HepG2 (cell line): ENCODE measurements around the gene EIF3M. TPM values are rescaled to one million over a fixed set of nuclear protein-coding genes. Genes with fewer than 3 reads are reported as not detected.
"Not testable (repeated sequence)": the region's sequence is repeated elsewhere in the genome, so short reads cannot be mapped to it uniquely, and the experiment has no call there.

Source experiments
- ATAC-seq: fragments of 200-7000 bp; cut with Tn5 transposase; 3 replicates; pipeline ENCODE4 v1.9.1; 2020; ENCODE audit warnings: mild to moderate bottlenecking, moderate library complexity
- BruUV-seq: library from RNA; stranded (reverse); fragments of 400-500 nt; replicated peaks from 2 replicates; lab custom pipeline; 2021; lab: Mats Ljungman, UMichigan
- CTCF ChIA-PET: fragments of 300-600 bp; formaldehyde crosslinking; extraction: SDS; loops from one replicate; lab custom pipeline; 2021; ENCODE audit warnings: low total read pairs, inconsistent platforms, low intra/inter-chr PET ratio; lab: Yijun Ruan, JAX
- POLR2A ChIA-PET: fragments of 350-600 bp; sonication (Branson Sonifier 250); formaldehyde crosslinking; loops from one replicate; lab custom pipeline; 2020; ENCODE audit warnings: antibody characterized with exemption, inconsistent platforms; lab: Yijun Ruan, JAX
- DNase-seq: peaks from one replicate; pipeline ENCODE4 v3.0.0-alpha.2; 2015; ENCODE audit warnings: low spot score
- FAIRE-seq: peaks from 3 replicates; lab custom pipeline; 2011; peaks lifted over from hg19 to GRCh38; lab: Jason Lieb, UNC
- H2AFZ ChIP-seq: one replicate; pipeline ENCODE4 v1.6.1; 2011; ENCODE audit warnings: low read length, inconsistent platforms
- H3K27ac ChIP-seq: fragments of 300-600 bp; 3 replicates; pipeline ENCODE4 v1.8.0; 2011; ENCODE audit warnings: mixed run types, mild to moderate bottlenecking, mixed read lengths, low read length, inconsistent platforms; ENCODE audit not compliant: insufficient read depth; ENCODE audit errors: extremely low read length
- H3K27me3 ChIP-seq, 2 experiments: fragments of 200-600 bp in 1 of 2; 2 replicates in 1 of 2; 3 replicates in 1 of 2; pipeline versions ENCODE4 v1.6.0 to v1.8.0; 2011; ENCODE audit warnings: low read length in 2 of 2, mild to moderate bottlenecking in 2 of 2, moderate library complexity in 2 of 2, inconsistent platforms in 1 of 2; ENCODE audit not compliant: insufficient read depth in 2 of 2, control insufficient read depth in 1 of 2
- H3K36me3 ChIP-seq, 2 experiments: fragments of 200-600 bp in 1 of 2; replicated peaks in 1 of 2; 2 replicates in 1 of 2; 3 replicates in 1 of 2; pipeline versions ENCODE4 v1.5.1 to v1.8.0; 2011; ENCODE audit warnings: low read length in 2 of 2, inconsistent platforms in 1 of 2; ENCODE audit not compliant: insufficient read depth in 2 of 2, control insufficient read depth in 1 of 2
- H3K4me1 ChIP-seq: 2 replicates; pipeline ENCODE4 v1.5.1; 2012; ENCODE audit warnings: low read length, inconsistent platforms; ENCODE audit not compliant: insufficient read depth
- H3K4me2 ChIP-seq: 2 replicates; pipeline ENCODE4 v1.6.0; 2011; ENCODE audit warnings: low read depth, low read length, inconsistent platforms
- H3K4me3 ChIP-seq, 3 experiments: fragments of 200-600 bp in 1 of 3; sonication (generic), shearing (Covaris generic) in 1 of 3; replicated peaks in 1 of 3; 2 replicates each; pipeline ENCODE4 v1.5.1; 2011 to 2016; ENCODE audit warnings: low read length in 3 of 3, inconsistent platforms in 2 of 3, low read depth in 2 of 3, mild to moderate bottlenecking in 2 of 3, control low read depth in 1 of 3, mixed read lengths in 1 of 3; ENCODE audit not compliant: insufficient read depth in 1 of 3
- H3K79me2 ChIP-seq: one replicate; pipeline ENCODE4 v1.6.1; 2011; ENCODE audit warnings: low read length, inconsistent platforms; ENCODE audit not compliant: insufficient read depth
- H3K9ac ChIP-seq: 2 replicates; pipeline ENCODE4 v1.6.0; 2011; ENCODE audit warnings: mild to moderate bottlenecking, low read depth, low read length, inconsistent platforms; ENCODE audit not compliant: insufficient read depth
- H3K9me3 ChIP-seq: 2 replicates; pipeline ENCODE4 v1.5.1; 2012; ENCODE audit warnings: mild to moderate bottlenecking, low read length
- H4K20me1 ChIP-seq: 2 replicates; pipeline ENCODE4 v1.6.0; 2011; ENCODE audit warnings: inconsistent platforms, mild to moderate bottlenecking, low read length, moderate library complexity; ENCODE audit not compliant: insufficient read depth
- RBFOX2 ChIP-seq: fragments of 200-400 bp; formaldehyde crosslinking; IDR thresholded peaks from 2 replicates; pipeline ENCODE4 v1.6.1; 2017; ENCODE audit warnings: low read depth, mild to moderate bottlenecking, low read length
- WGBS: methylation state at CpG from one replicate; pipeline ENCODE4 v1.1.6; 2017; ENCODE audit warnings: low lambda C conversion rate; 5-methylcytosine and 5-hydroxymethylcytosine counted together
- in situ Hi-C: cut with HindIII; loops from 2 replicates; pipeline ENCODE4 v1.10.0; 2017; ENCODE audit warnings: low pct_unique_long_range_greater_than_20kb; ENCODE audit not compliant: extremely low pct_ligation_motif_present
- intact Hi-C: fragments of 100-400 bp; cut with micrococcal nuclease; formaldehyde crosslinking; loops from one replicate; pipeline ENCODE4 v1.10.0; 2022; ENCODE audit not compliant: unreplicated experiment
- polyA plus RNA-seq, 8 experiments: library from polyadenylated mRNA; depleted of rRNA in 3 of 8; stranded (reverse) in 7 of 8; unstranded in 1 of 8; fragments of >200 nt; fragmentation: Illumina TruSeq in 4 of 8; extraction: Trizol in 4 of 8; gene quantifications; 2 replicates each; pipeline versions ENCODE4 v1.2.1 to v1.2.3, GENCODE V29; 2011 to 2016; ENCODE audit warnings: low read depth in 4 of 8, missing spikeins in 1 of 8, mixed read lengths in 1 of 8; ENCODE audit not compliant: insufficient read depth in 1 of 8
- total RNA-seq, 5 experiments: library from RNA; depleted of rRNA; stranded (reverse); fragments of >200 nt; fragmentation: Illumina TruSeq; extraction: Trizol; gene quantifications; 2 replicates each; pipeline ENCODE4 v1.2.3, GENCODE V29; 2016; ENCODE audit warnings: low read depth in 1 of 5
- TF ChIP-seq, protein P1 (sequence below), 2 experiments: fragments of 450-650 bp in 1 of 2; sonication (generic) in 1 of 2; formaldehyde crosslinking in 1 of 2; IDR thresholded peaks; 2 replicates each; pipeline versions ENCODE4 v1.6.1 to v1.8.0; 2016 to 2022; ENCODE audit warnings: antibody characterized with exemption in 1 of 2, mild to moderate bottlenecking in 1 of 2, missing genetic modification reagents in 1 of 2
- TF ChIP-seq, protein P2 (sequence below): sonication (generic); formaldehyde crosslinking; conservative IDR thresholded peaks from 2 replicates; pipeline ENCODE4 v1.4.0; 2020; ENCODE audit warnings: missing genetic modification reagents

The EIF3M gene
- total and polyA plus RNA-seq, 2 of the 13 experiments (the other 11 are each of a cell fraction or from before 2014, with no cell fraction given) = 279 to 389 TPM

DNA sequence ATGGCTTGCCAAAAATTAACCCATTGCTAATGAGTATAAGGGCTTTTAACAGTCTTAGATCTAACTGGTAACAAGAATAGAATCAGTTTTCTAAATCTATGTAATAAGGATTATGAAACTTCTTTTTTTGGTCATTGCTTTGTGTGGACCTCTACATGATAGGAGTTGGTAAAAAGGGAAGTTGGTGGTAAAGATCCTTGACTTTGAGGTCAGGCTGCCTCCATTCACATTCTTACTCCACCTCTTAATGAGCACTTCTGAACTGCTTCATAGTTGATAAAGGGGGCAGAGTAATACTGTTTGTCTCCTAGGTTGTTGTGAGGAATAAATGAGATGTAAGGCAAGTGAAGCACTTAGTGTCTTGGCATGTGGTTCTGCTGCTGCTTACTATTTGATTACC lies 10.6 kb downstream of the EIF3M start:
- no peak for FAIRE-seq
- peaks cover 20 to 66% of the 10 kb centered on the region in 2 experiments for H3K36me3 ChIP-seq
- no peaks in the 10 kb centered on the region for H3K9me3 ChIP-seq
- TF ChIP-seq RBFOX2 = 0 out of 2 replicates have a peak, but pooled peaks have one; percentile 17
- TF ChIP-seq, protein P1, sequence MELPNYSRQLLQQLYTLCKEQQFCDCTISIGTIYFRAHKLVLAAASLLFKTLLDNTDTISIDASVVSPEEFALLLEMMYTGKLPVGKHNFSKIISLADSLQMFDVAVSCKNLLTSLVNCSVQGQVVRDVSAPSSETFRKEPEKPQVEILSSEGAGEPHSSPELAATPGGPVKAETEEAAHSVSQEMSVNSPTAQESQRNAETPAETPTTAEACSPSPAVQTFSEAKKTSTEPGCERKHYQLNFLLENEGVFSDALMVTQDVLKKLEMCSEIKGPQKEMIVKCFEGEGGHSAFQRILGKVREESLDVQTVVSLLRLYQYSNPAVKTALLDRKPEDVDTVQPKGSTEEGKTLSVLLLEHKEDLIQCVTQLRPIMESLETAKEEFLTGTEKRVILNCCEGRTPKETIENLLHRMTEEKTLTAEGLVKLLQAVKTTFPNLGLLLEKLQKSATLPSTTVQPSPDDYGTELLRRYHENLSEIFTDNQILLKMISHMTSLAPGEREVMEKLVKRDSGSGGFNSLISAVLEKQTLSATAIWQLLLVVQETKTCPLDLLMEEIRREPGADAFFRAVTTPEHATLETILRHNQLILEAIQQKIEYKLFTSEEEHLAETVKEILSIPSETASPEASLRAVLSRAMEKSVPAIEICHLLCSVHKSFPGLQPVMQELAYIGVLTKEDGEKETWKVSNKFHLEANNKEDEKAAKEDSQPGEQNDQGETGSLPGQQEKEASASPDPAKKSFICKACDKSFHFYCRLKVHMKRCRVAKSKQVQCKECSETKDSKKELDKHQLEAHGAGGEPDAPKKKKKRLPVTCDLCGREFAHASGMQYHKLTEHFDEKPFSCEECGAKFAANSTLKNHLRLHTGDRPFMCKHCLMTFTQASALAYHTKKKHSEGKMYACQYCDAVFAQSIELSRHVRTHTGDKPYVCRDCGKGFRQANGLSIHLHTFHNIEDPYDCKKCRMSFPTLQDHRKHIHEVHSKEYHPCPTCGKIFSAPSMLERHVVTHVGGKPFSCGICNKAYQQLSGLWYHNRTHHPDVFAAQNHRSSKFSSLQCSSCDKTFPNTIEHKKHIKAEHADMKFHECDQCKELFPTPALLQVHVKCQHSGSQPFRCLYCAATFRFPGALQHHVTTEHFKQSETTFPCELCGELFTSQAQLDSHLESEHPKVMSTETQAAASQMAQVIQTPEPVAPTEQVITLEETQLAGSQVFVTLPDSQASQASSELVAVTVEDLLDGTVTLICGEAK (IDR thresholded peaks at IDR 0.05) = no peak
- TF ChIP-seq, protein P1 (CRISPR knock-in tag; IDR thresholded peaks at IDR 0.05) = no peak
- TF ChIP-seq, protein P2, sequence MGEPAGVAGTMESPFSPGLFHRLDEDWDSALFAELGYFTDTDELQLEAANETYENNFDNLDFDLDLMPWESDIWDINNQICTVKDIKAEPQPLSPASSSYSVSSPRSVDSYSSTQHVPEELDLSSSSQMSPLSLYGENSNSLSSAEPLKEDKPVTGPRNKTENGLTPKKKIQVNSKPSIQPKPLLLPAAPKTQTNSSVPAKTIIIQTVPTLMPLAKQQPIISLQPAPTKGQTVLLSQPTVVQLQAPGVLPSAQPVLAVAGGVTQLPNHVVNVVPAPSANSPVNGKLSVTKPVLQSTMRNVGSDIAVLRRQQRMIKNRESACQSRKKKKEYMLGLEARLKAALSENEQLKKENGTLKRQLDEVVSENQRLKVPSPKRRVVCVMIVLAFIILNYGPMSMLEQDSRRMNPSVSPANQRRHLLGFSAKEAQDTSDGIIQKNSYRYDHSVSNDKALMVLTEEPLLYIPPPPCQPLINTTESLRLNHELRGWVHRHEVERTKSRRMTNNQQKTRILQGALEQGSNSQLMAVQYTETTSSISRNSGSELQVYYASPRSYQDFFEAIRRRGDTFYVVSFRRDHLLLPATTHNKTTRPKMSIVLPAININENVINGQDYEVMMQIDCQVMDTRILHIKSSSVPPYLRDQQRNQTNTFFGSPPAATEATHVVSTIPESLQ (CRISPR knock-in tag) = no peak
- TF ChIP-seq, all 625 proteins: peak for 1
- Histone ChIP-seq H4K20me1 (no peaks in the 10 kb centered on the region), H3K27me3 (no peaks in the 10 kb centered on the region), H3K4me3 (no peak overlapping the region), H3K4me2 (no peak overlapping the region), H2AFZ (no peak overlapping the region), H3K79me2 (peaks cover 3% of the 10 kb centered on the region), H3K27ac (no peak overlapping the region), H3K4me1 (no peaks in the 10 kb centered on the region), H3K9ac (no peak overlapping the region)
- CTCF ChIA-PET = no interaction called here
- no peak for ATAC-seq
- DNase-seq = no peak
- intact Hi-C loops = no loop called here
- in situ Hi-C loops = no loop called here
- POLR2A ChIA-PET = no interaction called here
- TSS peak; percentile 6 for BruUV-seq

DNA sequence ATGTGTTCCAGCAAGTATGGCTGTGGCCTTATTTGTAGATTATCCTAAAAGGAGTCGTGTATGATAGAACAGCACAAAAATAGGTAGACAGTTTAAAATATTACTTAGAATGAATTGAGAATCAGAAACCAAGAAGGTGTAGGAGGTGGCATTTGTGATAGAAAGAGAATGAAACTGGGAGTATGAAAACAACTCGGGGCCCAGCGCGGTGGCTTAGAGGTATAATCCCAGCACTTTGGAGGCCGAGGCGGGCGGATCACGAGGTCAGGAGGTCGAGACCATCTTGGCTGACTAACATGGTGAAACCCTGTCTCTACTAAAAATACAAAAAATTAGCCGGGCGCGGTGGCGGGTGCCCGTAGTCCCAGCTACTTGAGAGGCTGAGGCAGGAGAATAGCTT lies 12.5 kb downstream of the EIF3M start:
- H3K4me1 ChIP-seq, H3K79me2 ChIP-seq, DNase-seq, CTCF ChIA-PET, H4K20me1 ChIP-seq, in situ Hi-C loops, POLR2A ChIA-PET, H3K9me3 ChIP-seq, H2AFZ ChIP-seq, ATAC-seq, H3K27ac ChIP-seq, FAIRE-seq, H3K4me2 ChIP-seq, H3K9ac ChIP-seq, intact Hi-C loops, H3K4me3 ChIP-seq, H3K27me3 ChIP-seq, BruUV-seq: not testable (repeated sequence)
- 91% methylated on average over 14 of the region's 14 CpGs for WGBS
- H3K36me3 ChIP-seq = peaks cover 15 to 58% of the 10 kb centered on the region in 2 experiments
